PC-9 (cell line): Measurements from ENCODE around the gene RAB10.

Experiments used
- CTCF ChIP-seq: fragments of 200-600 bp; sonication (generic); conservative IDR thresholded peaks from 2 replicates; pipeline ENCODE4 v1.6.1; 2017; ENCODE audit warnings: mixed run types, antibody characterized with exemption, mild to moderate bottlenecking, moderate library complexity
- EZH2 ChIP-seq: fragments of 200-600 bp; sonication (generic); IDR thresholded peaks from 2 replicates; pipeline ENCODE4 v1.8.0; 2017; ENCODE audit warnings: antibody characterized with exemption, low read depth

DNA sequence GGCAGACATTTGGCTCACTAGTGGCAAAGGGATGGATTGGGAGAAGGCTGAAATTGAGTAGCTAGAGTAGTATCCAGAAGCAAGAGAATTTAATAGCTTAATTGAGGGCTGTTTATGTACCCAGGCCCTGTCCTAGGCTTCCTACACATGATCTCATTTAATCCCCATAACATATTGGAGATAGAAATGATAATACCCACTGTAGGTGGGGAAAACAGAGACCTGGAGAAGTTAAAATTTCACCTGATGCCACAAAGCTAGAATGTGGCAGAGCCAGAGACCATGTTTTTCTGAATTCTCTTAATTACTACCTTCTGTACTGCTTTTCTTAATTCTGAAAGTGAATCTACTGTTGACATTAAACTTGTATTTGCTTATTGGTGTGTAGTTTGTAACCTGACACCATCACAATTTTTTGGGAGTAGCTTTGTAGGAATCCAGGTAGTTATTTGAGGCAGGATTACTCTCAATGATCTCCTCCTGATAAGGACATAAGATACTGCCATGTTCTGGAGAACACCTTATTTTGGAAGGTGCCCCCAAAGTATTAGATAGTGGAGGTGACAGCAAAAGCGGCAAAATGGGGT lies 42.2 kb downstream of the RAB10 start:
- TF ChIP-seq CTCF (no peak), EZH2 (no peak)
